ENCODE measurements around the gene GADD45GIP1.

The GADD45GIP1 gene

GRCh38 chr19:12937093-12937926, 19.7 kb downstream of the GADD45GIP1 start:
- H3K79me2 ChIP-seq (ENCODE audit: insufficient read depth, low read length) = peaks cover 65% of the 10 kb centered on the region
- H3K4me3 ChIP-seq (ENCODE audit: low read length, poor library complexity, severe bottlenecking) = peak overlapping the region; percentile 96

DNA sequence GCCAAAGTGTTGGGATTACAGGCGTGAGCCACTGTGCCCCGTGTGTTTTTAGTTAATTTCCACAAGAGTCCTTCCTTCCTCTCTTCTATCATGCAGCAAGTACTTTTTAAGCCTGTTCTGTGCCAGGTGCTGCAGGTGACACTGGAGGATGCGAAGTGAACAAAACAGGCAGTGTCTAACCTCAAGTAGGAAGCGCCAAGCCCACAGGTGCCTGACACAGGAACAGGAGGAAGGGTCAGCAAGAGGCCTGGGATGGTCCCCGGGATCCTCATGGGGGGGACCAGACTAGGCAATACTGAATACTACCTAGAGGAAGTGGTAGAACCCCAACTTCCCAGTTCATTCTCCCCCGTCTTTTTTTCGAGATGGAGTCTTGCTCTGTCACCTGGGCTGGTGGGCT, 20.4 kb downstream of the GADD45GIP1 start:
- no peak for TF ChIP-seq CTCF (conservative IDR thresholded peaks at IDR 0.05; ENCODE audit: low read length)
- Histone ChIP-seq H3K4me3 (ENCODE audit: low read length, poor library complexity, severe bottlenecking) (peak overlapping the region; percentile 96), H2AFZ (ENCODE audit: low read length) (no peak overlapping the region), H3K9me2 (replicated peaks; ENCODE audit: low read depth, low read length) (no peaks in the 10 kb centered on the region), H3K79me2 (ENCODE audit: insufficient read depth, low read length) (peaks cover 65% of the 10 kb centered on the region), H4K20me1 (ENCODE audit: insufficient read depth, low read length, poor library complexity, severe bottlenecking) (peaks cover 47% of the 10 kb centered on the region), H3K27me3 (ENCODE audit: insufficient read depth, low read length, poor library complexity, severe bottlenecking) (peaks cover 18% of the 10 kb centered on the region), H3F3A (ENCODE audit: low read depth) (peaks cover 9% of the 10 kb centered on the region), H3K4me2 (ENCODE audit: low read depth, low read length, poor library complexity, severe bottlenecking) (peak overlapping the region; percentile 90), H3K9ac (ENCODE audit: low read depth, low read length, poor library complexity, severe bottlenecking) (peak overlapping the region; percentile 97), H3K4me1 (ENCODE audit: insufficient read depth, low read length, poor library complexity, severe bottlenecking) (peaks cover 52% of the 10 kb centered on the region), H3K36me3 (ENCODE audit: insufficient read depth, low read length) (peaks cover 30% of the 10 kb centered on the region), H3K9me3 (ENCODE audit: insufficient read depth, low read depth, low read length) (no peaks in the 10 kb centered on the region)

More at GRCh38 chr19:12937093-12937926, 19.7 kb downstream of the GADD45GIP1 start:
- TF ChIP-seq CTCF (conservative IDR thresholded peaks at IDR 0.05; ENCODE audit: low read length) = no peak; the same call in 1 of the 2 replicates
- Histone ChIP-seq H2AFZ (ENCODE audit: low read length) (no peak overlapping the region), H3K27me3 (ENCODE audit: insufficient read depth, low read length, poor library complexity, severe bottlenecking) (peaks cover 18% of the 10 kb centered on the region), H3F3A (ENCODE audit: low read depth) (peaks cover 10% of the 10 kb centered on the region), H3K9ac (ENCODE audit: low read depth, low read length, poor library complexity, severe bottlenecking) (peak overlapping the region; percentile 97), H3K9me3 (ENCODE audit: insufficient read depth, low read depth, low read length) (no peaks in the 10 kb centered on the region), H3K4me2 (ENCODE audit: low read depth, low read length, poor library complexity, severe bottlenecking) (peak overlapping the region; percentile 90), H4K20me1 (ENCODE audit: insufficient read depth, low read length, poor library complexity, severe bottlenecking) (peaks cover 48% of the 10 kb centered on the region), H3K4me1 (ENCODE audit: insufficient read depth, low read length, poor library complexity, severe bottlenecking) (peaks cover 57% of the 10 kb centered on the region), H3K9me2 (replicated peaks; ENCODE audit: low read depth, low read length) (no peaks in the 10 kb centered on the region), H3K36me3 (ENCODE audit: insufficient read depth, low read length) (peaks cover 37% of the 10 kb centered on the region)

DNA sequence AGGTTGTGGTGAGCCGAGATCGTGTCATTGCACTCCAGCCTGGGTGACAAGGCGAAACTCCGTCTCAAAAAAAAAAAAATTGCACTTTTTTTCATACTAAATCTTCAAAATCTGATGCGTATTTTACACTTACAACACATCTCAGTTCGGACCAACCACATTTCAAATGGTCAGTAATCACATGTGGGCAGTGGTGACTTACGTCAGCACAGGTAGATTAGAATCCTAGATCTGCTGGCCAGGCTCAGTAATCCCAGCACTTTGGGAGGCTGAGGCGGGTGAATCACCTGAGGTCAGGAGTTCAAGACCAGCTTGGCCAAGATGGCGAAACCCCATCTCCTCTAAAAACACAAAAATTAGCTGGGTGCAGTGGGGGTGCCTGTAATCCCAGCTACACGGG, 22.0 kb downstream of the GADD45GIP1 start:
- H3K9me3 ChIP-seq (ENCODE audit: insufficient read depth, low read depth, low read length) = no peaks in the 10 kb centered on the region
- H3K4me1 ChIP-seq (ENCODE audit: insufficient read depth, low read length, poor library complexity, severe bottlenecking) = peaks cover 52% of the 10 kb centered on the region
- peaks cover 41% of the 10 kb centered on the region for H4K20me1 ChIP-seq (ENCODE audit: insufficient read depth, low read length, poor library complexity, severe bottlenecking)
- no peak overlapping the region for H3K4me3 ChIP-seq (ENCODE audit: low read length, poor library complexity, severe bottlenecking)
- H3K79me2 ChIP-seq (ENCODE audit: insufficient read depth, low read length) = peaks cover 65% of the 10 kb centered on the region
- H3K36me3 ChIP-seq (ENCODE audit: insufficient read depth, low read length) = peaks cover 15% of the 10 kb centered on the region
- H3K4me2 ChIP-seq (ENCODE audit: low read depth, low read length, poor library complexity, severe bottlenecking) = no peak overlapping the region
- H3K9me2 ChIP-seq (replicated peaks; ENCODE audit: low read depth, low read length) = no peaks in the 10 kb centered on the region
- H3K9ac ChIP-seq (ENCODE audit: low read depth, low read length, poor library complexity, severe bottlenecking) = peak overlapping the region; percentile 12
- H2AFZ ChIP-seq (ENCODE audit: low read length) = no peak overlapping the region
- peaks cover 9% of the 10 kb centered on the region for H3F3A ChIP-seq (ENCODE audit: low read depth)
- TF ChIP-seq EZH2phosphoT487 (IDR thresholded peaks at IDR 0.05; ENCODE audit: borderline replicate concordance) = no peak
- no peak for TF ChIP-seq CTCF (conservative IDR thresholded peaks at IDR 0.05; ENCODE audit: low read length)
- H3K27me3 ChIP-seq (ENCODE audit: insufficient read depth, low read length, poor library complexity, severe bottlenecking) = peaks cover 18% of the 10 kb centered on the region
